GM12878 (cell line): ENCODE data around the gene NKD1. TPM values are rescaled to one million over a fixed set of nuclear protein-coding genes. Genes with fewer than 3 reads are reported as not detected.

Experiments
- ATAC-seq: fragments of 200-7000 bp; cut with Tn5 transposase; 3 replicates; pipeline ENCODE4 v1.9.1; 2020; ENCODE audit warnings: mild to moderate bottlenecking, moderate library complexity
- BruUV-seq: library from RNA; stranded (reverse); fragments of 400-500 nt; replicated peaks from 2 replicates; lab custom pipeline; 2021; lab: Mats Ljungman, UMichigan
- CTCF ChIA-PET: fragments of 300-600 bp; sonication (Branson Sonifier 250); formaldehyde crosslinking; extraction: SDS; loops from one replicate; lab custom pipeline; 2021; ENCODE audit warnings: inconsistent platforms; lab: Yijun Ruan, JAX
- POLR2A ChIA-PET: fragments of 350-600 bp; formaldehyde crosslinking; extraction: SDS; loops from one replicate; lab custom pipeline; 2021; ENCODE audit warnings: inconsistent platforms; lab: Charles Lee
- RAD21 ChIA-PET: fragments of 300-600 bp; sonication (Branson Sonifier 250); formaldehyde crosslinking; loops from one replicate; lab custom pipeline; 2023; ENCODE audit warnings: antibody characterized with exemption; ENCODE audit not compliant: unreplicated experiment; lab: Charles Lee
- SMC1A ChIA-PET: fragments of 300-600 bp; sonication (Branson Sonifier 250); formaldehyde crosslinking; loops from one replicate; lab custom pipeline; 2023; ENCODE audit not compliant: unreplicated experiment, uncharacterized antibody; lab: Charles Lee
- DNase-seq: peaks from one replicate; pipeline ENCODE4 v3.0.0-alpha.2; 2011; ENCODE audit warnings: low read depth, low spot score
- FAIRE-seq: peaks from 3 replicates; lab custom pipeline; 2011; peaks lifted over from hg19 to GRCh38; lab: Jason Lieb, UNC
- H2AFZ ChIP-seq: 2 replicates; pipeline ENCODE4 v1.6.0; 2011; ENCODE audit warnings: low read depth, low read length, control low read depth; ENCODE audit not compliant: control insufficient read depth
- H3K27ac ChIP-seq: 2 replicates; pipeline ENCODE4 v1.5.1; 2011; ENCODE audit warnings: control low read depth; ENCODE audit not compliant: control insufficient read depth, insufficient read depth
- H3K27me3 ChIP-seq, 2 experiments: replicated peaks in 1 of 2; 2 replicates each; pipeline versions ENCODE4 v1.6.0 to v1.6.1; 2011; ENCODE audit warnings: low read length in 1 of 2; ENCODE audit not compliant: control insufficient read depth in 2 of 2, insufficient read depth in 2 of 2
- H3K36me3 ChIP-seq, 2 experiments: 2 replicates each; pipeline ENCODE4 v1.5.1; 2011; ENCODE audit warnings: low read length in 1 of 2; ENCODE audit not compliant: control insufficient read depth in 2 of 2, insufficient read depth in 2 of 2
- H3K4me1 ChIP-seq: 2 replicates; pipeline ENCODE4 v1.6.1; 2011; ENCODE audit warnings: mild to moderate bottlenecking, low read length, moderate library complexity, mixed read lengths; ENCODE audit not compliant: control insufficient read depth, insufficient read depth
- H3K4me2 ChIP-seq: 2 replicates; pipeline ENCODE4 v1.6.0; 2011; ENCODE audit warnings: control low read depth; ENCODE audit not compliant: control insufficient read depth, insufficient read depth
- H3K4me3 ChIP-seq: fragments of 200-600 bp; sonication (generic); 2 replicates; pipeline ENCODE4 v1.5.1; 2016
- H3K79me2 ChIP-seq: 2 replicates; pipeline ENCODE4 v1.6.0; 2011; ENCODE audit warnings: low read length; ENCODE audit not compliant: control insufficient read depth, insufficient read depth
- H3K9ac ChIP-seq: 2 replicates; pipeline ENCODE4 v1.8.0; 2011; ENCODE audit warnings: low read length, control low read depth, mixed read lengths; ENCODE audit not compliant: control insufficient read depth, insufficient read depth
- H3K9me3 ChIP-seq: replicated peaks from 3 replicates; pipeline ENCODE4 v1.5.1; 2011; ENCODE audit warnings: mild to moderate bottlenecking, low read length; ENCODE audit not compliant: control insufficient read depth, insufficient read depth
- H4K20me1 ChIP-seq: 2 replicates; pipeline ENCODE4 v1.6.0; 2011; ENCODE audit not compliant: control insufficient read depth, insufficient read depth
- CHD4 ChIP-seq: fragments of 200-600 bp; sonication (generic); IDR thresholded peaks from 2 replicates; pipeline ENCODE4 v1.6.1; 2016; ENCODE audit warnings: mild to moderate bottlenecking
- EED ChIP-seq: sonication (generic); IDR thresholded peaks from 2 replicates; pipeline ENCODE4 v1.6.1; 2016; ENCODE audit warnings: antibody characterized with exemption, low read depth
- FOS ChIP-seq: IDR thresholded peaks from 3 replicates; pipeline ENCODE4 v1.6.1; 2011; ENCODE audit warnings: borderline replicate concordance; ENCODE audit not compliant: insufficient read length; ENCODE audit errors: extremely low read depth
- HSF1 ChIP-seq: fragments of 150-350 bp; IDR thresholded peaks from 2 replicates; pipeline ENCODE4 v1.6.1; 2014; ENCODE audit warnings: mild to moderate bottlenecking, low read depth, low read length
- LARP7 ChIP-seq: fragments of 450-650 bp; IDR thresholded peaks from 2 replicates; pipeline ENCODE4 v1.6.1; 2017; ENCODE audit warnings: mild to moderate bottlenecking
- MXI1 ChIP-seq: fragments of 150-350 bp; IDR thresholded peaks from 2 replicates; pipeline ENCODE4 v1.6.1; 2011; ENCODE audit warnings: low read depth, mild to moderate bottlenecking, inconsistent platforms, low read length, improper control_type of control experiment
- RBBP5 ChIP-seq: fragments of 200-600 bp; sonication (generic); conservative IDR thresholded peaks from 2 replicates; pipeline ENCODE4 v1.6.1; 2016
- RUNX3 ChIP-seq: IDR thresholded peaks from 2 replicates; pipeline ENCODE4 v1.6.1; 2012; ENCODE audit warnings: low read length, inconsistent platforms
- WGBS: methylation state at CpG from one replicate; pipeline ENCODE4 v1.1.6; 2016; ENCODE audit warnings: low lambda C conversion rate; ENCODE audit not compliant: insufficient replicate concordance, insufficient coverage; ENCODE audit errors: missing lambda C conversion rate; 5-methylcytosine and 5-hydroxymethylcytosine counted together
- in situ Hi-C: fragments of 300-500 bp; cut with MboI; formaldehyde crosslinking; loops from 9 replicates; pipeline ENCODE4 v1.14.3; 2018; ENCODE audit warnings: mixed read lengths
- intact Hi-C: fragments of 100-400 bp; cut with micrococcal nuclease; formaldehyde crosslinking; loops from one replicate; pipeline ENCODE4 v1.14.2; 2022; ENCODE audit not compliant: unreplicated experiment
- polyA plus RNA-seq, 11 experiments: library from polyadenylated mRNA; depleted of rRNA in 4 of 11; unstranded in 6 of 11; stranded (reverse) in 5 of 11; fragments of >200 nt; fragmentation: Nextera tagmentation in 4 of 11; fragmentation: Illumina TruSeq in 1 of 11; extraction: Ambion mirVana in 4 of 11; extraction: Trizol in 1 of 11; gene quantifications; 1 replicate in 1 of 11; 2 replicates in 10 of 11; pipeline versions ENCODE4 v1.2.1 to v1.2.3, GENCODE V29; 2011 to 2016; ENCODE audit warnings: inconsistent platforms in 2 of 11, missing spikeins in 2 of 11, low read depth in 1 of 11
- total RNA-seq, 4 experiments: library from RNA; depleted of rRNA in 3 of 4; stranded (reverse); fragments of >200 nt in 3 of 4; fragmentation: Illumina TruSeq in 1 of 4; extraction: Trizol in 1 of 4; gene quantifications; 2 replicates each; pipeline versions ENCODE4 v1.2.1 to v1.2.3, GENCODE V29; 2013 to 2021
- TF ChIP-seq, protein P1 (sequence below): fragments of 450-650 bp; IDR thresholded peaks from 2 replicates; pipeline ENCODE4 v1.6.1; 2016; ENCODE audit warnings: mild to moderate bottlenecking

Gene NKD1
- total and polyA plus RNA-seq, 10 of the 15 experiments (the other 5 are each of a cell fraction or from before 2014, with no cell fraction given) = under 0.01 to 0.49 (median 0.04) TPM; not detected in 2

DNA sequence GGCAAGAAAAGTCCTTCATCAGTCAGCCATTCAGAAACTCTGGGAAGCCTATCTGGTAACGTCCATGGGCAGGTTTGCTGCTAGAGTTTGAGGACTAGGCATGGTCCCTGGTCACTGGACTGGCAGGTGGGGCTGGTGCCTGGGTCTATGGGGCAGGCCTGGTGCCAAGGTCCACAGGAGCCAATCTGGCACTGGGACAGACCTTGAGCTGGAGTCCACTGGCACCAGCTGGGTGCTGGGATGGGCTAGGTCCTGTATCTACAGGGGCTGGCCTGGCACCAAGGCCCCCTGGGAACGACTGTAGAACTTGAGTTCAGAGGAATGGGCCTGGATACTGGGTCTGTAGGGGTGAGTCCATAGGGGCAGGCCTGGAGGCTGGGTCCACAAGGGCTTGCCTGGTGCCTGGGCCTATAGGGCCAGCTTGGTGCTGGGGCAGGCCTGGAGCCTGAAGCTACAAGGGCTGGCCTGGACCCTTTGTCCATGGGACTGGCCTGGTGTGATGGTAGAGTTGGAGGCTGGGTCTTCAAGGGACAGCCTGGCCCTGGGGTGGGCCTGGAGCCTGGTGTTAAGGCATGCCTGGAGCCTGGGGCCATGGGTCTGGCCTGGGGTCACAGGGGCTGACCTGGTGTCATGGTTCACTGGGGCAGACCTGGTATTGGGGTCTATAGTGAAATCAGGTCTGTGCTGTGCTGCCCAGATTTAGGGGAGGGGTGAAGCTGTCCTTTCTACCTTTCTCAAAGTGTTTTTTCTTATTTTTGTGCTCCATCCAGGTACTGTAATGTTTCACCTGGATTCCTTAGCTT is 30.5 kb upstream of the NKD1 start:
- FAIRE-seq = no peak

More for the DNA sequence above, 30.5 kb upstream of the NKD1 start:
- DNase-seq (no peak), ATAC-seq (no peak)
- H3K4me2 ChIP-seq = no peak overlapping the region
- H3K36me3 ChIP-seq = no peaks in the 10 kb centered on the region
- no peak overlapping the region for H2AFZ ChIP-seq
- no peaks in the 10 kb centered on the region for H3K4me1 ChIP-seq
- H3K9me3 ChIP-seq = peaks cover 1% of the 10 kb centered on the region; the same call in 1 of the 3 replicates
- no peak overlapping the region for H3K27ac ChIP-seq
- no peaks in the 10 kb centered on the region; a peak in 1 of 4 replicates for H3K27me3 ChIP-seq
- H3K9ac ChIP-seq = no peak overlapping the region
- intact Hi-C loops (no loop called here), in situ Hi-C loops (no loop called here)
- ChIA-PET RAD21 (no interaction called here), CTCF (interaction anchor here (1.8 kb wide), 1 partner anchor 288 kb away, joined by 7 read pairs; no protein-coding TSS in a partner anchor), SMC1A (no interaction called here), POLR2A (no interaction called here)
- H3K4me3 ChIP-seq = no peak overlapping the region
- H3K79me2 ChIP-seq = no peaks in the 10 kb centered on the region
- no peak for TF ChIP-seq LARP7
- TF ChIP-seq RUNX3 = no peak
- no peak for TF ChIP-seq FOS
- no peak for TF ChIP-seq MXI1
- TF ChIP-seq CHD4 = no peak
- TF ChIP-seq, protein P1, sequence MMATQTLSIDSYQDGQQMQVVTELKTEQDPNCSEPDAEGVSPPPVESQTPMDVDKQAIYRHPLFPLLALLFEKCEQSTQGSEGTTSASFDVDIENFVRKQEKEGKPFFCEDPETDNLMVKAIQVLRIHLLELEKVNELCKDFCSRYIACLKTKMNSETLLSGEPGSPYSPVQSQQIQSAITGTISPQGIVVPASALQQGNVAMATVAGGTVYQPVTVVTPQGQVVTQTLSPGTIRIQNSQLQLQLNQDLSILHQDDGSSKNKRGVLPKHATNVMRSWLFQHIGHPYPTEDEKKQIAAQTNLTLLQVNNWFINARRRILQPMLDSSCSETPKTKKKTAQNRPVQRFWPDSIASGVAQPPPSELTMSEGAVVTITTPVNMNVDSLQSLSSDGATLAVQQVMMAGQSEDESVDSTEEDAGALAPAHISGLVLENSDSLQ = no peak
- TF ChIP-seq RBBP5 = no peak
- no peak for TF ChIP-seq HSF1
- TF ChIP-seq EED = no peak
- BruUV-seq = no TSS peak
- no peaks in the 10 kb centered on the region for H4K20me1 ChIP-seq
- 0% methylated on average over 2 of the region's 2 CpGs for WGBS
